Measurements from ENCODE around the gene ETFA. TPM values are rescaled to one million over a fixed set of nuclear protein-coding genes. Genes with fewer than 3 reads are reported as not detected.

The ETFA gene
- total and polyA plus RNA-seq, 10 of the 15 experiments (the other 5 are each of a cell fraction or from before 2014, with no cell fraction given) = 114 to 331 (median 152) TPM

DNA sequence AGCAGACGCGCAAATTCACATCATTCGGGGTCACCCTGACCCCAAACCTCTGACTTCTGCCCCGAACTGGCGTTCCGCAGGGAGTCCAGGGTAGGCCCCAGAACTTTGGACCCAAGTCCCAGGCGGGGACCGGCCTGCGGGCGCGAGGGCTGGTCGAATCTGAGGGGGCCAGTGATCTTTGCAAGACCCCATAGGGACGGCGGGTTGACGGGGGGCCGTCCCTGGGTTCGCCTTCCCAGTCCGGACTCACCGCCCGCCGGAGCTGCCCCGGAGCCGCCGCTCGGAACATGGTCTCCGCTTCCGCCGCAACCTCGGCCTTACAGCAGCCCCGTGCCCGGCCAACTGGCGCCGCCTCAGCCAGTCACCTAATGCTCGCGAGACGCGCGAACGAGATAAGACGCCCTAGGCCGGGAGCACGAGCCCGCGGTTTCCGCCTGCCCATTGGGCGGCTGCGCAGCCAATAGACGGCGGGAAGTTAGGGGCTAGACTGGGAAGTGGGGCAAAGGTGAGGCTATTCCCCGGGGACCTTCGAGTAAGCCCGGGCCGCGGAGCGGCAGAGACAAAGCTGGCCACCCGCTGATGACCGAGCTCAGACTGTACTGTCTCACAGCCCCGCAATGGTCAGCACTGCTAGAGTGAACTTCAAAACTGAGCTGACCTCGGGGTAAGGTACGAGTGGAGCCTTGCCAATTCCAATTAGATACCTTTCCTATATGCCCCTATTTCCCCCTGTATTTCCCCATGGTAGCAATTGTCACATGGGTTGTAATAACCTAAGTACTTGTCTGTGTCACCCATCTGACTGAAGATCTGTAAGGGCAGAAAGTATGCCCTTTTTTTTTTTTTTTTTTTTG is at the start of gene ETFA (continued):
- TF ChIP-seq, protein P1, sequence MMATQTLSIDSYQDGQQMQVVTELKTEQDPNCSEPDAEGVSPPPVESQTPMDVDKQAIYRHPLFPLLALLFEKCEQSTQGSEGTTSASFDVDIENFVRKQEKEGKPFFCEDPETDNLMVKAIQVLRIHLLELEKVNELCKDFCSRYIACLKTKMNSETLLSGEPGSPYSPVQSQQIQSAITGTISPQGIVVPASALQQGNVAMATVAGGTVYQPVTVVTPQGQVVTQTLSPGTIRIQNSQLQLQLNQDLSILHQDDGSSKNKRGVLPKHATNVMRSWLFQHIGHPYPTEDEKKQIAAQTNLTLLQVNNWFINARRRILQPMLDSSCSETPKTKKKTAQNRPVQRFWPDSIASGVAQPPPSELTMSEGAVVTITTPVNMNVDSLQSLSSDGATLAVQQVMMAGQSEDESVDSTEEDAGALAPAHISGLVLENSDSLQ (IDR thresholded peaks at IDR 0.05) = peak; percentile 68
- TF ChIP-seq NFYA (IDR thresholded peaks at IDR 0.05; ENCODE audit: borderline replicate concordance, low read depth, low read length) (no peak), KLF5 (IDR thresholded peaks at IDR 0.05; ENCODE audit: partially characterized antibody) (peak; percentile 40), ESRRA (IDR thresholded peaks at IDR 0.05; ENCODE audit: low read length) (no peak), PAX5 (IDR thresholded peaks at IDR 0.05; ENCODE audit: borderline replicate concordance, low read depth, low read length) (peak; percentile 43; the same call in 1 of the 2 replicates), ELK1 (IDR thresholded peaks at IDR 0.05; ENCODE audit: low read depth, low read length) (no peak), IRF3 (IDR thresholded peaks at IDR 0.05) (peak; percentile 51), STAT3 (IDR thresholded peaks at IDR 0.05; ENCODE audit: low read depth, low read length) (no peak; the same call in 1 of the 2 replicates), BCL11A (IDR thresholded peaks at IDR 0.05; ENCODE audit: low read depth, low read length) (no peak), USF1 (IDR thresholded peaks at IDR 0.05; ENCODE audit: borderline replicate concordance, extremely low read length, insufficient read depth, low read depth, low read length) (peak; percentile 70), TCF3 (IDR thresholded peaks at IDR 0.05; ENCODE audit: borderline replicate concordance, insufficient read depth, low read depth, low read length) (peak; percentile 65; the same call in 1 of the 2 replicates), YY1 (IDR thresholded peaks at IDR 0.05; ENCODE audit: low read depth, low read length) (peak; percentile 87), HSF1 (IDR thresholded peaks at IDR 0.05; ENCODE audit: low read depth, low read length) (0 out of 2 replicates have a peak, but pooled peaks have one; percentile 22), HCFC1 (IDR thresholded peaks at IDR 0.05; ENCODE audit: low read length) (peak; percentile 51; the same call in 1 of the 2 replicates), NRF1 (conservative IDR thresholded peaks at IDR 0.05; ENCODE audit: low read depth, low read length) (peak; percentile 55), MAX (IDR thresholded peaks at IDR 0.05; ENCODE audit: low read depth, low read length) (peak; percentile 83; the same call in 1 of the 2 replicates), NR2C2 (IDR thresholded peaks at IDR 0.05; ENCODE audit: borderline replicate concordance, control insufficient read depth, insufficient read length, low read depth) (no peak)
- TF ChIP-seq, protein P2, sequence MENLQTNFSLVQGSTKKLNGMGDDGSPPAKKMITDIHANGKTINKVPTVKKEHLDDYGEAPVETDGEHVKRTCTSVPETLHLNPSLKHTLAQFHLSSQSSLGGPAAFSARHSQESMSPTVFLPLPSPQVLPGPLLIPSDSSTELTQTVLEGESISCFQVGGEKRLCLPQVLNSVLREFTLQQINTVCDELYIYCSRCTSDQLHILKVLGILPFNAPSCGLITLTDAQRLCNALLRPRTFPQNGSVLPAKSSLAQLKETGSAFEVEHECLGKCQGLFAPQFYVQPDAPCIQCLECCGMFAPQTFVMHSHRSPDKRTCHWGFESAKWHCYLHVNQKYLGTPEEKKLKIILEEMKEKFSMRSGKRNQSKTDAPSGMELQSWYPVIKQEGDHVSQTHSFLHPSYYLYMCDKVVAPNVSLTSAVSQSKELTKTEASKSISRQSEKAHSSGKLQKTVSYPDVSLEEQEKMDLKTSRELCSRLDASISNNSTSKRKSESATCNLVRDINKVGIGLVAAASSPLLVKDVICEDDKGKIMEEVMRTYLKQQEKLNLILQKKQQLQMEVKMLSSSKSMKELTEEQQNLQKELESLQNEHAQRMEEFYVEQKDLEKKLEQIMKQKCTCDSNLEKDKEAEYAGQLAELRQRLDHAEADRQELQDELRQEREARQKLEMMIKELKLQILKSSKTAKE (IDR thresholded peaks at IDR 0.05; ENCODE audit: low read depth, poor library complexity, severe bottlenecking) = peak; percentile 78
- TF ChIP-seq, protein P3, sequence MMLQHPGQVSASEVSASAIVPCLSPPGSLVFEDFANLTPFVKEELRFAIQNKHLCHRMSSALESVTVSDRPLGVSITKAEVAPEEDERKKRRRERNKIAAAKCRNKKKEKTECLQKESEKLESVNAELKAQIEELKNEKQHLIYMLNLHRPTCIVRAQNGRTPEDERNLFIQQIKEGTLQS (IDR thresholded peaks at IDR 0.05; ENCODE audit: borderline replicate concordance, extremely low read depth, low read depth, low read length) = no peak

All from GM12878 (cell line).